OCI-LY3 (cell line): ENCODE results near the gene CTBS.
"Not testable (repeated sequence)": the region's sequence is repeated elsewhere in the genome, so short reads cannot be mapped to it uniquely, and the experiment has no call there.

ENCODE experiments used
- H2AFZ ChIP-seq: fragments of 200-600, 300-600 bp; shearing (Covaris generic); 2 replicates; pipeline ENCODE4 v1.6.0; 2014; ENCODE audit warnings: antibody characterized with exemption, low read depth, low read length
- H3K27ac ChIP-seq: fragments of 200-600, 300-600 bp; sonication (generic); 2 replicates; pipeline ENCODE4 v1.5.1; 2014; ENCODE audit warnings: mild to moderate bottlenecking, low read length, moderate library complexity, mixed read lengths
- H3K27me3 ChIP-seq: fragments of 200-600, 300-600 bp; sonication (generic); 2 replicates; pipeline ENCODE4 v1.6.1; 2014; ENCODE audit warnings: low read depth, low read length, mixed read lengths
- H3K36me3 ChIP-seq: fragments of 200-600, 300-600 bp; sonication (generic); replicated peaks from 2 replicates; pipeline ENCODE3; 2014; ENCODE audit warnings: low read depth, low read length, mixed read lengths
- H3K4me1 ChIP-seq: fragments of 300-600, 200-600 bp; sonication (generic); 2 replicates; pipeline ENCODE4 v1.6.1; 2014; ENCODE audit warnings: low read length, mixed read lengths
- H3K4me2 ChIP-seq: fragments of 200-600, 300-600 bp; sonication (generic); 2 replicates; pipeline ENCODE4 v1.6.1; 2014; ENCODE audit warnings: low read length, mixed read lengths
- H3K4me3 ChIP-seq: fragments of 300-600, 200-600 bp; sonication (generic); 2 replicates; pipeline ENCODE4 v1.5.1; 2014; ENCODE audit warnings: antibody characterized with exemption, mild to moderate bottlenecking, low read length, moderate library complexity
- H3K79me2 ChIP-seq: fragments of 300-600, 200-600 bp; shearing (Covaris generic); 2 replicates; pipeline ENCODE4 v1.6.1; 2014; ENCODE audit warnings: mild to moderate bottlenecking, low read length, mixed read lengths
- H3K9ac ChIP-seq: fragments of 300-600, 200-600 bp; shearing (Covaris generic); 2 replicates; pipeline ENCODE4 v1.6.0; 2014; ENCODE audit warnings: mild to moderate bottlenecking, low read length, moderate library complexity
- H3K9me3 ChIP-seq: fragments of 200-600, 300-600 bp; shearing (Covaris generic); 2 replicates; pipeline ENCODE4 v1.6.1; 2014; ENCODE audit warnings: low read length, mixed read lengths; ENCODE audit not compliant: insufficient read depth
- H4K20me1 ChIP-seq: fragments of 200-600, 300-600 bp; sonication (generic); 2 replicates; pipeline ENCODE4 v1.6.1; 2016; ENCODE audit warnings: low read length, mixed read lengths; ENCODE audit not compliant: insufficient read depth
- EZH2phosphoT487 ChIP-seq: fragments of 200-600 bp; shearing (Covaris generic); IDR thresholded peaks from 2 replicates; pipeline ENCODE4 v1.6.1; 2018; ENCODE audit warnings: antibody characterized with exemption, mixed run types, low read depth
- TF ChIP-seq, protein P1 (sequence below): fragments of 200-600, 300-600 bp; sonication (generic); IDR thresholded peaks from 2 replicates; pipeline ENCODE4 v1.5.1; 2014; ENCODE audit warnings: antibody characterized with exemption, low read length, low read depth

Gene CTBS

GRCh38 chr1:84598846-84599741 is 24.9 kb upstream of the CTBS start:
- H3K27ac ChIP-seq: peak overlapping the region; percentile 100
- H3K36me3 ChIP-seq: no peaks in the 10 kb centered on the region
- H3K4me2 ChIP-seq: peak overlapping the region; percentile 100
- H3K9ac ChIP-seq: peak overlapping the region; percentile 93
- H3K9me3 ChIP-seq: no peaks in the 10 kb centered on the region
- TF ChIP-seq, protein P1, sequence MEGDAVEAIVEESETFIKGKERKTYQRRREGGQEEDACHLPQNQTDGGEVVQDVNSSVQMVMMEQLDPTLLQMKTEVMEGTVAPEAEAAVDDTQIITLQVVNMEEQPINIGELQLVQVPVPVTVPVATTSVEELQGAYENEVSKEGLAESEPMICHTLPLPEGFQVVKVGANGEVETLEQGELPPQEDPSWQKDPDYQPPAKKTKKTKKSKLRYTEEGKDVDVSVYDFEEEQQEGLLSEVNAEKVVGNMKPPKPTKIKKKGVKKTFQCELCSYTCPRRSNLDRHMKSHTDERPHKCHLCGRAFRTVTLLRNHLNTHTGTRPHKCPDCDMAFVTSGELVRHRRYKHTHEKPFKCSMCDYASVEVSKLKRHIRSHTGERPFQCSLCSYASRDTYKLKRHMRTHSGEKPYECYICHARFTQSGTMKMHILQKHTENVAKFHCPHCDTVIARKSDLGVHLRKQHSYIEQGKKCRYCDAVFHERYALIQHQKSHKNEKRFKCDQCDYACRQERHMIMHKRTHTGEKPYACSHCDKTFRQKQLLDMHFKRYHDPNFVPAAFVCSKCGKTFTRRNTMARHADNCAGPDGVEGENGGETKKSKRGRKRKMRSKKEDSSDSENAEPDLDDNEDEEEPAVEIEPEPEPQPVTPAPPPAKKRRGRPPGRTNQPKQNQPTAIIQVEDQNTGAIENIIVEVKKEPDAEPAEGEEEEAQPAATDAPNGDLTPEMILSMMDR: no peak
- no peak for TF ChIP-seq EZH2phosphoT487
- peak overlapping the region; percentile 16; the same call in 1 of the 2 replicates for H2AFZ ChIP-seq
- peaks cover 46% of the 10 kb centered on the region for H3K4me1 ChIP-seq
- no peaks in the 10 kb centered on the region for H3K27me3 ChIP-seq
- no peaks in the 10 kb centered on the region for H3K79me2 ChIP-seq
- peak overlapping the region; percentile 73 for H3K4me3 ChIP-seq
- no peaks in the 10 kb centered on the region for H4K20me1 ChIP-seq

GRCh38 chr1:84598418-84598817 is 24.2 kb upstream of the CTBS start:
- Histone ChIP-seq H3K27me3 (no peaks in the 10 kb centered on the region), H3K36me3 (no peaks in the 10 kb centered on the region), H4K20me1 (no peaks in the 10 kb centered on the region), H3K4me2 (peak overlapping the region; percentile 100), H3K27ac (peak overlapping the region; percentile 100), H3K4me1 (peaks cover 46% of the 10 kb centered on the region), H3K9me3 (no peaks in the 10 kb centered on the region), H3K79me2 (no peaks in the 10 kb centered on the region), H3K4me3 (peak overlapping the region; percentile 31; the same call in 1 of the 2 replicates), H2AFZ (no peak overlapping the region), H3K9ac (peak overlapping the region; percentile 61)
- no peak for TF ChIP-seq EZH2phosphoT487
- TF ChIP-seq, protein P1: no peak

- Histone ChIP-seq H3K36me3 (no peaks in the 10 kb centered on the region), H3K4me2 (no peak overlapping the region), H4K20me1 (no peaks in the 10 kb centered on the region), H3K79me2 (no peaks in the 10 kb centered on the region), H3K4me1 (peaks cover 46% of the 10 kb centered on the region), H3K9me3 (no peaks in the 10 kb centered on the region), H3K9ac (no peak overlapping the region), H2AFZ (no peak overlapping the region), H3K27ac (peak overlapping the region; percentile 100; the same call in 1 of the 2 replicates), H3K4me3 (no peak overlapping the region), H3K27me3 (no peaks in the 10 kb centered on the region)
- TF ChIP-seq EZH2phosphoT487: no peak
- TF ChIP-seq, protein P1: no peak
These were observed 22.8 kb upstream of the CTBS start for GRCh38 chr1:84597011-84597410.

- H2AFZ ChIP-seq, H3K36me3 ChIP-seq, H3K27ac ChIP-seq, H4K20me1 ChIP-seq, H3K4me3 ChIP-seq, H3K9me3 ChIP-seq, H3K79me2 ChIP-seq, H3K9ac ChIP-seq, H3K27me3 ChIP-seq, H3K4me2 ChIP-seq: not testable (repeated sequence)
- peaks cover 36% of the 10 kb centered on the region for H3K4me1 ChIP-seq
These were observed 20.7 kb upstream of the CTBS start for GRCh38 chr1:84594959-84595358.
